Inflammatory macrophage treated with lipopolysaccharide for 1 hour (primary cell): ENCODE data around the gene HCFC2.
"Not testable (repeated sequence)": the region's sequence is repeated elsewhere in the genome, so short reads cannot be mapped to it uniquely, and the experiment has no call there.

ENCODE experiments used
- DNase-seq, 2 donors: peaks; one replicate each; pipeline ENCODE4 v3.0.0-alpha.2; 2020 to 2022

HCFC2 gene

GRCh38 chr12:104064031-104064841 is at the start of gene HCFC2:
Gene HCFC2, plus strand, starts transcription at chr12:104064531. Its CDS starts 30 bp downstream, at chr12:104064561.
- peak; percentile 87 to 89 for DNase-seq

- not testable (repeated sequence) for DNase-seq
Observed at GRCh38 chr12:104021862-104022261, 42.5 kb upstream of the HCFC2 start.

- DNase-seq: no peak
Observed at GRCh38 chr12:104022786-104023185, 41.5 kb upstream of the HCFC2 start.

GRCh38 chr12:104023710-104024109 is 40.6 kb upstream of the HCFC2 start:
- DNase-seq: no peak

- no peak for DNase-seq
Observed at GRCh38 chr12:104024348-104024747, 40.0 kb upstream of the HCFC2 start.

GRCh38 chr12:104025771-104026170 is 38.6 kb upstream of the HCFC2 start:
- DNase-seq: no peak

- DNase-seq: no peak
Observed at GRCh38 chr12:104026841-104027599, 37.3 kb upstream of the HCFC2 start.

- DNase-seq: not testable (repeated sequence)
Observed at GRCh38 chr12:104030596-104030995, 33.7 kb upstream of the HCFC2 start.

GRCh38 chr12:104036143-104036542 is 28.2 kb upstream of the HCFC2 start:
- not testable (repeated sequence) for DNase-seq

GRCh38 chr12:104039769-104040168 is 24.6 kb upstream of the HCFC2 start:
- DNase-seq: not testable (repeated sequence)

- DNase-seq: no peak
Observed at GRCh38 chr12:104042580-104042979, 21.8 kb upstream of the HCFC2 start.

GRCh38 chr12:104044158-104044557 is 20.2 kb upstream of the HCFC2 start:
- no peak for DNase-seq

- no peak for DNase-seq
Observed at GRCh38 chr12:104046306-104046705, 18.0 kb upstream of the HCFC2 start.

GRCh38 chr12:104048162-104048561 is 16.2 kb upstream of the HCFC2 start:
- no peak for DNase-seq

- DNase-seq: no peak
Observed at GRCh38 chr12:104048811-104049210, 15.5 kb upstream of the HCFC2 start.

- DNase-seq: no peak
Observed at GRCh38 chr12:104049278-104049902, 14.9 kb upstream of the HCFC2 start.

- peak in 1 of 2 donors; percentile 7 for DNase-seq
Observed at GRCh38 chr12:104049903-104050356, 14.4 kb upstream of the HCFC2 start, which contains the start of gene GLT8D2. Gene GLT8D2, minus strand, starts transcription at chr12:104050187. Its CDS starts 30,539 bp downstream, at chr12:104019648.

- DNase-seq: no peak
Observed at GRCh38 chr12:104050436-104050835, 13.9 kb upstream of the HCFC2 start.

GRCh38 chr12:104054681-104055346 is 9.5 kb upstream of the HCFC2 start:
- no peak for DNase-seq

GRCh38 chr12:104055686-104056388 is 8.5 kb upstream of the HCFC2 start:
- DNase-seq: no peak

- no peak for DNase-seq
Observed at GRCh38 chr12:104056419-104056972, 7.8 kb upstream of the HCFC2 start.

GRCh38 chr12:104057771-104058197 is 6.5 kb upstream of the HCFC2 start:
- DNase-seq: peak in 1 of 2 donors; percentile 25
